Suprapubic skin (tissue), 4 donors: ENCODE data around the gene CNEP1R1.

Experiments
- CTCF ChIP-seq, 2 donors: fragments of 200-600 bp in 1 of 2; fragments of 450-650 bp in 1 of 2; sonication (generic) in 1 of 2; IDR thresholded peaks; one replicate each; pipeline ENCODE4 v1.5.1; 2016 to 2019; ENCODE audit warnings: antibody characterized with exemption in 2 of 2, mild to moderate bottlenecking in 1 of 2, moderate library complexity in 1 of 2
- EP300 ChIP-seq: sonication (generic); formaldehyde crosslinking; IDR thresholded peaks from one replicate; pipeline ENCODE4 v1.6.1; 2017; ENCODE audit warnings: antibody characterized with exemption
- POLR2A ChIP-seq, 2 donors: fragments of 450-650 bp; IDR thresholded peaks; one replicate each; pipeline ENCODE4 v1.6.1; 2017; ENCODE audit warnings: antibody characterized with exemption in 2 of 2, mild to moderate bottlenecking in 2 of 2, moderate library complexity in 2 of 2
- POLR2AphosphoS5 ChIP-seq, 3 donors: sonication (generic); formaldehyde crosslinking; IDR thresholded peaks; one replicate each; pipeline ENCODE4 v1.6.1; 2017; ENCODE audit warnings: antibody characterized with exemption in 3 of 3

DNA sequence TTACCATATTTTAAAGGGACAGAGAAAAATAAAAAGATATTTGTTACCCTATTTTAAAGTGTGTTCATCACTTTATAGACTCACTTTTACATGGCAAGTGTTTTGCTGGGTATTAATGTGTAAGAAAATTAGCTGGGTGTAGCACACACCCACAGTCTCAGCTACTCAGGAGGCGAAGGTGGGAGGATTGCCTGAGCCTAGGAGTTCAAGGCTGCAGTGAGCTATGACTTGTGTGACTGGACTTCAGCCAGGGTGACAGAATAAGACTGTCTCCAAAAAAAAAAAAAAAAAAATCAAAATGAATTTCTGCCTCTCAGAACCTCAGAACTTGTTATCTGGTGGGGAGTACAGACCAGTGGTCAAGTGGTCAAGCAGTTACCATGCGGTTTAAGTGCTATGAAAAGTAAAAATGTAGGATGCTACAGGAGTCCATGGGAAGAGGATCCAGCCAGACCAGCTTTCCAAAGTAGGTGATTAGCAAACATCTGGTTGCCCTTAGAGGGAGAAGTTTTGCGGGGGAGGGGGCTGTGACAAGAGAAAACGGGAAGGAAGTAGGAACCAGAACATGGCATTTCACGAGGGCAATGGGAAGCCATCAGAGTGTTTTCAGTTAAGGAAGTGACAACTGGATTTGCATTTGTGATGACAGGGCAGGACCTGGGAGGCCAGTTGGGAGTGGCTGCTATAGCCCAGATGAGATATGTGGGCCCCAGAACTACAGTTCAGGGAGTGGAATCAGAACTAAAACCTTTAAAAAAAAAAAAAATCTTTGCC lies 13.9 kb downstream of the CNEP1R1 start:
- TF ChIP-seq POLR2A (IDR thresholded peaks at IDR 0.05) (no peak), CTCF (IDR thresholded peaks at IDR 0.05) (no peak), EP300 (no peak), POLR2AphosphoS5 (IDR thresholded peaks at IDR 0.05) (no peak)
